H1 (cell line): ENCODE results near the gene WDR35. TPM values are rescaled to one million over a fixed set of nuclear protein-coding genes. Genes with fewer than 3 reads are reported as not detected.

Experiments
- CTCF ChIA-PET: fragments of 300-600 bp; sonication (Branson Sonifier 250); formaldehyde crosslinking; loops from one replicate; lab custom pipeline; 2021; ENCODE audit not compliant: partially characterized antibody; lab: Charles Lee
- POLR2A ChIA-PET: fragments of 300-600 bp; sonication (Branson Sonifier 250); formaldehyde crosslinking; loops from one replicate; lab custom pipeline; 2021; ENCODE audit warnings: inconsistent platforms; ENCODE audit not compliant: partially characterized antibody; lab: Charles Lee
- DNase-seq, 2 experiments: peaks; one replicate each; pipeline versions ENCODE4 v3.0.0 to v3.0.0-alpha.2; 2010 to 2022; ENCODE audit warnings: low spot score in 2 of 2, low read depth in 1 of 2, mixed read lengths in 1 of 2
- FAIRE-seq: peaks from 2 replicates; lab custom pipeline; 2011; peaks lifted over from hg19 to GRCh38; lab: Jason Lieb, UNC
- H2AFZ ChIP-seq: 2 replicates; pipeline ENCODE4 v1.8.1; 2012; ENCODE audit warnings: low read length, inconsistent platforms
- H2AK5ac ChIP-seq: 2 replicates; pipeline ENCODE4 v1.6.1; 2013; ENCODE audit warnings: low read depth, low read length
- H2BK120ac ChIP-seq: replicated peaks from 2 replicates; pipeline ENCODE3; 2013; ENCODE audit warnings: low read depth, low read length, inconsistent platforms
- H2BK12ac ChIP-seq: 2 replicates; pipeline ENCODE4 v1.6.1; 2013; ENCODE audit warnings: low read depth, low read length
- H2BK15ac ChIP-seq: 2 replicates; pipeline ENCODE4 v1.6.1; 2013; ENCODE audit warnings: low read length
- H2BK20ac ChIP-seq: 2 replicates; pipeline ENCODE4 v1.6.1; 2013; ENCODE audit warnings: low read length
- H2BK5ac ChIP-seq: 2 replicates; pipeline ENCODE4 v1.6.1; 2013; ENCODE audit warnings: low read depth, low read length
- H3K14ac ChIP-seq: 2 replicates; pipeline ENCODE4 v1.6.1; 2013; ENCODE audit warnings: inconsistent platforms; ENCODE audit not compliant: insufficient read length
- H3K18ac ChIP-seq: 2 replicates; pipeline ENCODE4 v1.6.1; 2013; ENCODE audit warnings: low read length; ENCODE audit errors: extremely low read depth
- H3K23ac ChIP-seq: 2 replicates; pipeline ENCODE4 v1.6.1; 2013; ENCODE audit warnings: inconsistent platforms; ENCODE audit not compliant: insufficient read length
- H3K23me2 ChIP-seq: 2 replicates; pipeline ENCODE4 v1.6.1; 2013; ENCODE audit warnings: low read depth, low read length
- H3K27ac ChIP-seq: 2 replicates; pipeline ENCODE4 v1.6.1; 2011; ENCODE audit warnings: low read depth, low read length, inconsistent platforms
- H3K27me3 ChIP-seq, 4 experiments: replicated peaks in 1 of 4; 1 replicate in 1 of 4; 2 replicates in 3 of 4; pipeline versions ENCODE4 v1.6.1 to v1.8.1; 2011 to 2013; ENCODE audit warnings: low read length in 3 of 4, mild to moderate bottlenecking in 3 of 4, inconsistent platforms in 2 of 4, mixed read lengths in 2 of 4, moderate library complexity in 1 of 4; ENCODE audit not compliant: control insufficient read depth in 3 of 4, insufficient read depth in 3 of 4; ENCODE audit errors: extremely low read depth in 1 of 4
- H3K36me3 ChIP-seq, 4 experiments: 2 replicates each; pipeline versions ENCODE4 v1.6.1 to v1.8.1; 2011 to 2013; ENCODE audit warnings: mild to moderate bottlenecking in 4 of 4, low read length in 3 of 4, moderate library complexity in 2 of 4, control low read depth in 1 of 4, inconsistent platforms in 1 of 4; ENCODE audit not compliant: insufficient read depth in 4 of 4, control insufficient read depth in 2 of 4
- H3K4ac ChIP-seq: replicated peaks from 2 replicates; pipeline ENCODE3; 2013; ENCODE audit warnings: low read length, low read depth, mixed read lengths, inconsistent platforms; ENCODE audit not compliant: insufficient read length
- H3K4me1 ChIP-seq, 4 experiments: replicated peaks in 1 of 4; 1 replicate in 1 of 4; 2 replicates in 3 of 4; pipeline versions ENCODE4 v1.6.1 to v1.8.1; 2011 to 2013; ENCODE audit warnings: low read length in 3 of 4, inconsistent platforms in 2 of 4, mixed read lengths in 1 of 4; ENCODE audit not compliant: insufficient read depth in 4 of 4, control insufficient read depth in 3 of 4
- H3K4me2 ChIP-seq, 2 experiments: 2 replicates each; pipeline versions ENCODE4 v1.6.1 to v1.8.1; 2011 to 2013; ENCODE audit warnings: low read depth in 2 of 2, low read length in 2 of 2, control low read depth in 1 of 2, inconsistent platforms in 1 of 2, mild to moderate bottlenecking in 1 of 2; ENCODE audit not compliant: insufficient read depth in 1 of 2
- H3K4me3 ChIP-seq, 4 experiments: fragments of 200-600, 300-600 bp in 1 of 4; sonication (generic), shearing (Covaris generic), sonication (Bioruptor Twin) in 1 of 4; 2 replicates each; pipeline versions ENCODE4 v1.5.1 to v1.8.1; 2011 to 2016; ENCODE audit warnings: low read length in 4 of 4, low read depth in 3 of 4, control low read depth in 2 of 4, inconsistent platforms in 2 of 4, mild to moderate bottlenecking in 2 of 4, mixed read lengths in 1 of 4, moderate library complexity in 1 of 4; ENCODE audit not compliant: insufficient read depth in 2 of 4; ENCODE audit errors: extremely low read depth in 1 of 4
- H3K56ac ChIP-seq: replicated peaks from 2 replicates; pipeline ENCODE3; 2013; ENCODE audit warnings: low read depth, mild to moderate bottlenecking, mixed read lengths, low read length, inconsistent platforms; ENCODE audit not compliant: insufficient read length
- H3K79me1 ChIP-seq: 2 replicates; pipeline ENCODE4 v1.6.1; 2013; ENCODE audit warnings: low read depth, low read length, control low read depth
- H3K79me2 ChIP-seq, 2 experiments: 2 replicates each; pipeline versions ENCODE4 v1.6.1 to v1.8.1; 2012 to 2013; ENCODE audit warnings: low read length in 2 of 2, mild to moderate bottlenecking in 2 of 2, inconsistent platforms in 1 of 2; ENCODE audit not compliant: insufficient read depth in 2 of 2, control insufficient read depth in 1 of 2
- H3K9ac ChIP-seq, 4 experiments: replicated peaks in 1 of 4; 1 replicate in 1 of 4; 2 replicates in 3 of 4; pipeline versions ENCODE4 v1.6.1 to v1.8.1; 2011 to 2013; ENCODE audit warnings: low read depth in 3 of 4, low read length in 3 of 4, control low read depth in 2 of 4, mild to moderate bottlenecking in 2 of 4, moderate library complexity in 2 of 4, inconsistent platforms in 1 of 4; ENCODE audit errors: extremely low read depth in 1 of 4
- H3K9me3 ChIP-seq, 2 experiments: 2 replicates each; pipeline versions ENCODE4 v1.6.1 to v1.8.1; 2012 to 2013; ENCODE audit warnings: mild to moderate bottlenecking in 2 of 2, moderate library complexity in 2 of 2, control low read depth in 1 of 2, inconsistent platforms in 1 of 2, low read depth in 1 of 2, low read length in 1 of 2, mixed read lengths in 1 of 2; ENCODE audit not compliant: insufficient read depth in 2 of 2
- H4K20me1 ChIP-seq, 2 experiments: replicated peaks in 1 of 2; 2 replicates each; pipeline versions ENCODE3 to v1.8.1; 2011 to 2013; ENCODE audit warnings: inconsistent platforms in 2 of 2, low read length in 2 of 2, mild to moderate bottlenecking in 1 of 2; ENCODE audit not compliant: insufficient read depth in 2 of 2, control insufficient read depth in 1 of 2
- H4K5ac ChIP-seq: 2 replicates; pipeline ENCODE4 v1.6.1; 2013; ENCODE audit warnings: low read length, low read depth, mixed read lengths, inconsistent platforms; ENCODE audit not compliant: insufficient read length
- H4K8ac ChIP-seq: 2 replicates; pipeline ENCODE4 v1.8.0; 2013; ENCODE audit warnings: mild to moderate bottlenecking, moderate library complexity, low read length, inconsistent platforms; ENCODE audit not compliant: insufficient read depth; ENCODE audit errors: extremely low read depth
- H4K91ac ChIP-seq: replicated peaks from 2 replicates; pipeline ENCODE3; 2013; ENCODE audit warnings: low read length, mixed read lengths, inconsistent platforms; ENCODE audit not compliant: insufficient read length
- BACH1 ChIP-seq: IDR thresholded peaks from 2 replicates; pipeline ENCODE4 v1.6.1; 2012; ENCODE audit warnings: low read length, improper control_type of control experiment
- BRCA1 ChIP-seq: IDR thresholded peaks from 2 replicates; pipeline ENCODE4 v1.6.1; 2012; ENCODE audit warnings: low read depth, low read length, improper control_type of control experiment
- CTBP2 ChIP-seq: IDR thresholded peaks from 2 replicates; pipeline ENCODE4 v1.7.0; 2011; ENCODE audit warnings: borderline replicate concordance, mild to moderate bottlenecking, moderate library complexity, mixed read lengths, low read length; ENCODE audit not compliant: insufficient read depth, insufficient read length
- GTF2F1 ChIP-seq: IDR thresholded peaks from 2 replicates; pipeline ENCODE4 v1.6.1; 2012; ENCODE audit warnings: low read depth, low read length, improper control_type of control experiment, borderline replicate concordance
- KDM4A ChIP-seq: IDR thresholded peaks from one replicate; pipeline ENCODE4 v1.7.1; 2012; ENCODE audit warnings: low read depth, mild to moderate bottlenecking, moderate library complexity, low read length, inconsistent platforms; ENCODE audit not compliant: severe bottlenecking
- NANOG ChIP-seq: IDR thresholded peaks from 2 replicates; pipeline ENCODE4 v1.6.1; 2011; ENCODE audit warnings: low read length, low read depth, mild to moderate bottlenecking, inconsistent platforms; ENCODE audit not compliant: insufficient read depth, poor library complexity, severe bottlenecking
- NRF1 ChIP-seq: IDR thresholded peaks from 2 replicates; pipeline ENCODE4 v1.6.1; 2011; ENCODE audit warnings: mild to moderate bottlenecking, low read depth, low read length, improper control_type of control experiment
- RNF2 ChIP-seq: fragments of 200-900, 300-1000 bp; sonication (generic); IDR thresholded peaks from 2 replicates; pipeline ENCODE4 v1.7.1; 2016; ENCODE audit warnings: borderline replicate concordance, low read depth, mild to moderate bottlenecking, antibody characterized with exemption, low read length; ENCODE audit not compliant: poor library complexity, severe bottlenecking; ENCODE audit errors: missing control alignments
- SIN3A ChIP-seq, 2 experiments: IDR thresholded peaks in 1 of 2; conservative IDR thresholded peaks in 1 of 2; 2 replicates each; pipeline ENCODE4 v1.6.1; 2011 to 2012; ENCODE audit warnings: low read length in 2 of 2, improper control_type of control experiment in 1 of 2, low read depth in 1 of 2, mild to moderate bottlenecking in 1 of 2
- SIRT6 ChIP-seq: IDR thresholded peaks from one replicate; pipeline ENCODE4 v1.7.1; 2012; ENCODE audit warnings: low read length, inconsistent platforms
- WGBS, 2 experiments: shearing (Covaris generic) in 1 of 2; methylation state at CpG; one replicate each; pipeline versions ENCODE4 v1.1.6 to v1.1.7; 2013 to 2015; ENCODE audit warnings: low lambda C conversion rate in 2 of 2, mixed read lengths in 2 of 2, inconsistent platforms in 1 of 2, low coverage in 1 of 2, missing lambda C conversion rate in 1 of 2; ENCODE audit not compliant: insufficient replicate concordance in 2 of 2, insufficient coverage in 1 of 2, insufficient read length in 1 of 2; ENCODE audit errors: extremely low coverage in 1 of 2, missing lambda C conversion rate in 1 of 2; 5-methylcytosine and 5-hydroxymethylcytosine counted together
- polyA plus RNA-seq, 7 experiments: library from polyadenylated mRNA; depleted of rRNA in 3 of 7; stranded (reverse) in 5 of 7; unstranded in 2 of 7; fragments of >200 nt in 5 of 7; fragments of 200-250 nt in 2 of 7; gene quantifications; 1 replicate in 5 of 7; 2 replicates in 1 of 7; 4 replicates in 1 of 7; pipeline versions ENCODE4 v1.2.1 to v1.2.3, GENCODE V29; 2011 to 2013; ENCODE audit warnings: missing spikeins in 2 of 7, mixed read lengths in 2 of 7
- total RNA-seq: library from RNA; stranded (reverse); fragmentation: NEBNext Ultra II Directional; extraction: Animal tissue kit (Norgen Biotek cat#: 25700); gene quantifications from 2 replicates; pipeline ENCODE4 v1.2.1, GENCODE V29; 2021
- TF ChIP-seq, protein P1 (sequence below): IDR thresholded peaks from 2 replicates; pipeline ENCODE4 v1.6.1; 2012; ENCODE audit warnings: inconsistent platforms

WDR35 gene
- total and polyA plus RNA-seq, 2 of the 8 experiments (the other 6 are each of a cell fraction or from before 2014, with no cell fraction given): 9.0 to 25.5 TPM

DNA sequence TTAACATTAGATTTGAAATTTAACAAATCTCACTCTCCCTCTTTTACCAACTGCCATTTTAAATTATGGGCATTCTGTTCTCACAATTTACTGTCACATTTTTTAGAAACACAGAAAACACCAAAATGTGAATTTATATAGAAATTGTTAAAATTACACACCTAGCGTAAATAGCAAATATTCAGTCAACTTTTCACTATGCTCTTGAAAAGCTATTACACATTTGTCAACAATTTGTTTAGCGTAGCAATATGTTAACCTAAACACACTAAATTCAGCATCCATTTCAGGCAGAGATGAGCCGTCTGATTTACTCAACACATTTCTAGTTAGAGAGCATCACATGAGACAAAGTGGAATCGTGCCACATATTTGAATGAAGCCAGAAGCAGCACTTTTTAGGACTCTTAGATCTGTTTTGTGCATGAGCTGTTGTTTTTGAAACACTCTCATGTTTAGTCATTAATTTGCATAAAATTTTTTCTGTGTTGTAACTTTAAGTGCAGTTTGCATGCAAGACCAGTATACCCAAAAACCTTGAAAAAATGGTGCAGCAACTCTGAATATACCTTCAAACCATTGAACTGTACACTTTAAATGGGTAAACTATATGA, 96.3 kb downstream of the WDR35 start:
- DNase-seq (no peak), FAIRE-seq (no peak)
- Histone ChIP-seq H3K23me2 (no peaks in the 10 kb centered on the region), H3K36me3 (no peaks in the 10 kb centered on the region), H3K4me2 (no peak overlapping the region), H3K23ac (no peak overlapping the region), H2BK5ac (no peak overlapping the region), H2AK5ac (no peak overlapping the region), H4K91ac (no peak overlapping the region), H2BK20ac (no peak overlapping the region), H4K8ac (no peak overlapping the region), H3K79me2 (peaks cover 0 to 3% of the 10 kb centered on the region in 2 experiments; a peak in 1 of 4 replicates), H3K27me3 (no peaks in the 10 kb centered on the region), H3K4me1 (0 out of 7 replicates have a peak, but pooled peaks cover 0 to 2% (median 0%) of the 10 kb centered on the region in 4 experiments), H3K9ac (no peak overlapping the region), H3K18ac (no peak overlapping the region), H3K9me3 (no peaks in the 10 kb centered on the region), H4K5ac (no peak overlapping the region), H3K4ac (no peak overlapping the region), H3K27ac (no peak overlapping the region), H2BK15ac (no peak overlapping the region), H3K4me3 (no peak overlapping the region), H2AFZ (no peak overlapping the region), H4K20me1 (no peaks in the 10 kb centered on the region), H3K79me1 (no peaks in the 10 kb centered on the region; the same call in 1 of the 2 replicates), H3K56ac (no peak overlapping the region), H3K14ac (no peak overlapping the region), H2BK120ac (no peak overlapping the region), H2BK12ac (no peak overlapping the region)
- POLR2A ChIA-PET: no interaction called here
- WGBS, 2 experiments: 97% methylated on average over 4 of the region's 4 CpGs; no CpG with 5 or more reads in 1 of the 2 experiments
- CTCF ChIA-PET: interaction anchor here (0.6 to 2.0 kb wide), 2 partner anchors 10 to 213 kb away, joined by 3 to 5 read pairs; no protein-coding TSS in a partner anchor
- TF ChIP-seq CTBP2 (no peak), NANOG (no peak), KDM4A (no peak), BRCA1 (no peak), BACH1 (no peak), GTF2F1 (no peak), SIN3A (conservative IDR thresholded peaks at IDR 0.05 in 1 of 2, IDR thresholded peaks at IDR 0.05 in 1 of 2; ENCODE audit: low read depth in 1 of 2, low read length in 2 of 2) (no peak), SIRT6 (no peak), RNF2 (no peak), NRF1 (no peak)
- TF ChIP-seq, protein P1, sequence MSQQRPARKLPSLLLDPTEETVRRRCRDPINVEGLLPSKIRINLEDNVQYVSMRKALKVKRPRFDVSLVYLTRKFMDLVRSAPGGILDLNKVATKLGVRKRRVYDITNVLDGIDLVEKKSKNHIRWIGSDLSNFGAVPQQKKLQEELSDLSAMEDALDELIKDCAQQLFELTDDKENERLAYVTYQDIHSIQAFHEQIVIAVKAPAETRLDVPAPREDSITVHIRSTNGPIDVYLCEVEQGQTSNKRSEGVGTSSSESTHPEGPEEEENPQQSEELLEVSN: no peak
